GM23338 (cell line): ENCODE data around the gene VPS72. TPM values are rescaled to one million over a fixed set of nuclear protein-coding genes. Genes with fewer than 3 reads are reported as not detected.

Experiments
- ATAC-seq: fragments of 200-7000 bp; cut with Tn5 transposase; 3 replicates; pipeline ENCODE4 v1.9.1; 2020
- DNase-seq: peaks from one replicate; pipeline ENCODE4 v3.0.0-alpha.2; 2015; ENCODE audit warnings: low spot score
- H2AFZ ChIP-seq: fragments of 200-600 bp; sonication (generic); 2 replicates; pipeline ENCODE4 v1.8.0; 2016; ENCODE audit warnings: antibody characterized with exemption, mild to moderate bottlenecking, moderate library complexity
- H3F3A ChIP-seq: fragments of 200-600 bp; sonication (generic); replicated peaks from 2 replicates; pipeline ENCODE4 v1.8.0; 2017; ENCODE audit warnings: antibody characterized with exemption, mixed run types, low read depth
- H3K27ac ChIP-seq: fragments of 200-600 bp; sonication (generic); 2 replicates; pipeline ENCODE4 v1.6.1; 2016; ENCODE audit warnings: low read depth
- H3K27me3 ChIP-seq: fragments of 200-600 bp; sonication (generic); 2 replicates; pipeline ENCODE4 v1.8.0; 2016; ENCODE audit warnings: mild to moderate bottlenecking, mixed run types, moderate library complexity; ENCODE audit not compliant: insufficient read depth
- H3K36me3 ChIP-seq: fragments of 200-600 bp; sonication (generic); 2 replicates; pipeline ENCODE4 v1.8.0; 2016; ENCODE audit warnings: mild to moderate bottlenecking; ENCODE audit not compliant: insufficient read depth
- H3K4me1 ChIP-seq: fragments of 200-600 bp; sonication (generic); 2 replicates; pipeline ENCODE4 v1.8.0; 2016; ENCODE audit warnings: mild to moderate bottlenecking, moderate library complexity; ENCODE audit not compliant: insufficient read depth
- H3K4me2 ChIP-seq: fragments of 200-600 bp; sonication (generic); 2 replicates; pipeline ENCODE4 v1.7.1; 2017; ENCODE audit warnings: mixed run types
- H3K4me3 ChIP-seq: fragments of 200-600 bp; sonication (generic); 2 replicates; pipeline ENCODE4 v1.6.1; 2016; ENCODE audit warnings: mixed run types
- H3K79me2 ChIP-seq: fragments of 200-600 bp; sonication (generic); replicated peaks from 2 replicates; pipeline ENCODE4 v1.8.0; 2017; ENCODE audit warnings: mild to moderate bottlenecking; ENCODE audit not compliant: insufficient read depth
- H3K9me2 ChIP-seq: fragments of 200-600 bp; sonication (generic); 2 replicates; pipeline ENCODE4 v1.8.0; 2017; ENCODE audit not compliant: insufficient read depth
- H4K20me1 ChIP-seq: fragments of 200-600 bp; sonication (generic); replicated peaks from 2 replicates; pipeline ENCODE4 v1.8.0; 2017; ENCODE audit warnings: mild to moderate bottlenecking; ENCODE audit not compliant: insufficient read depth
- H3K27ac Mint-ChIP-seq: 2 replicates; pipeline ENCODE4 v1.8.0; 2020; ENCODE audit warnings: inconsistent platforms, mild to moderate bottlenecking, moderate library complexity, mixed read lengths
- H3K27me3 Mint-ChIP-seq: 3 replicates; pipeline ENCODE4 v1.8.0; 2022; ENCODE audit warnings: low read depth, mild to moderate bottlenecking, moderate library complexity, mixed read lengths, inconsistent platforms; ENCODE audit not compliant: insufficient read depth, poor library complexity
- H3K36me3 Mint-ChIP-seq: 3 replicates; pipeline ENCODE4 v1.8.0; 2021; ENCODE audit warnings: low read depth, mild to moderate bottlenecking, inconsistent platforms, moderate library complexity, mixed read lengths
- H3K4me1 Mint-ChIP-seq: 3 replicates; pipeline ENCODE4 v1.8.0; 2020; ENCODE audit warnings: mild to moderate bottlenecking, inconsistent platforms, mixed read lengths
- H3K4me3 Mint-ChIP-seq: 3 replicates; pipeline ENCODE4 v1.8.0; 2021; ENCODE audit warnings: moderate library complexity, mild to moderate bottlenecking, inconsistent platforms, mixed read lengths
- H3K9me3 Mint-ChIP-seq: 3 replicates; pipeline ENCODE4 v1.8.0; 2020; ENCODE audit warnings: moderate library complexity, mild to moderate bottlenecking, inconsistent platforms, mixed read lengths
- CREB1 ChIP-seq: fragments of 250-450 bp; sonication (Bioruptor Pico); IDR thresholded peaks from 2 replicates; pipeline ENCODE4 v1.5.0; 2020; ENCODE audit warnings: low read depth, mild to moderate bottlenecking, moderate library complexity
- ETS1 ChIP-seq: IDR thresholded peaks from 2 replicates; pipeline ENCODE4 v1.6.1; 2016; ENCODE audit warnings: antibody characterized with exemption
- EZH2 ChIP-seq: fragments of 200-600 bp; sonication (generic); IDR thresholded peaks from one replicate; pipeline ENCODE4 v1.8.0; 2017; ENCODE audit warnings: antibody characterized with exemption, mild to moderate bottlenecking, low read depth; ENCODE audit not compliant: unreplicated experiment
- JUNB ChIP-seq: IDR thresholded peaks from one replicate; pipeline ENCODE4 v1.6.1; 2016; ENCODE audit warnings: antibody characterized with exemption; ENCODE audit not compliant: unreplicated experiment
- NANOG ChIP-seq: IDR thresholded peaks from 2 replicates; pipeline ENCODE4 v1.6.1; 2016; ENCODE audit warnings: antibody characterized with exemption, borderline replicate concordance
- POLR2AphosphoS5 ChIP-seq: IDR thresholded peaks from 2 replicates; pipeline ENCODE4 v1.6.1; 2016; ENCODE audit warnings: antibody characterized with exemption, low read depth
- REST ChIP-seq: IDR thresholded peaks from one replicate; pipeline ENCODE4 v1.6.1; 2018; ENCODE audit warnings: antibody characterized with exemption; ENCODE audit not compliant: unreplicated experiment
- STAT1 ChIP-seq: IDR thresholded peaks from one replicate; pipeline ENCODE4 v1.6.1; 2016; ENCODE audit warnings: antibody characterized with exemption; ENCODE audit not compliant: unreplicated experiment
- ZNF114 ChIP-seq: fragments of 250-450 bp; sonication (Bioruptor Pico); IDR thresholded peaks from 2 replicates; pipeline ENCODE4 v1.5.0; 2020; ENCODE audit warnings: mild to moderate bottlenecking, moderate library complexity
- polyA plus RNA-seq: library from polyadenylated mRNA; unstranded; fragments of >200 nt; fragmentation: Nextera tagmentation; extraction: Ambion mirVana; gene quantifications from 2 replicates; pipeline ENCODE4 v1.2.1, GENCODE V29; 2016
- total RNA-seq: library from RNA; depleted of rRNA; stranded (reverse); fragments of >200 nt; shearing (Covaris generic); gene quantifications from 2 replicates; pipeline ENCODE4 v1.2.3, GENCODE V29; 2014
- TF ChIP-seq, protein P1 (sequence below), 2 experiments: fragments of 200-600 bp in 1 of 2; sonication (generic) in 1 of 2; conservative IDR thresholded peaks; 2 replicates each; pipeline versions ENCODE4 v1.5.1 to v1.6.1; 2016 to 2017; ENCODE audit warnings: antibody characterized with exemption in 2 of 2, low read depth in 2 of 2, mild to moderate bottlenecking in 2 of 2, moderate library complexity in 1 of 2

Gene VPS72
- total and polyA plus RNA-seq, 2 experiments from 2014 or later: 60.2 to 90.3 TPM

DNA sequence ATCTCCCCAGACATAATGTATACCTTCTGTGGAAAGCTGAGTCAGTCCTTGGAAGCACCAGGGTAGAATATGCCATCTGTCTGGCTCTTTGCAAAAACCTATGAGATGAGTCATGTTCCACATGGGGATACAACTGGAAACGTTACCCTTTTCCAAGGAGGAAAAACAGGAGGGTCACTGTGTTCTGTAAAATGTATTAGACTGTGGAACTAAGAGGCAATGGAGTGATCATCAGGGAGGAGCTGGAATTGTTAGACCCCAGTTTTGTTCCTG, 48.4 kb upstream of the VPS72 start (continued):
- no peak for TF ChIP-seq POLR2AphosphoS5
- no peak for TF ChIP-seq ETS1
- TF ChIP-seq JUNB: no peak
- TF ChIP-seq NANOG: no peak
- no peak for TF ChIP-seq ZNF114

DNA sequence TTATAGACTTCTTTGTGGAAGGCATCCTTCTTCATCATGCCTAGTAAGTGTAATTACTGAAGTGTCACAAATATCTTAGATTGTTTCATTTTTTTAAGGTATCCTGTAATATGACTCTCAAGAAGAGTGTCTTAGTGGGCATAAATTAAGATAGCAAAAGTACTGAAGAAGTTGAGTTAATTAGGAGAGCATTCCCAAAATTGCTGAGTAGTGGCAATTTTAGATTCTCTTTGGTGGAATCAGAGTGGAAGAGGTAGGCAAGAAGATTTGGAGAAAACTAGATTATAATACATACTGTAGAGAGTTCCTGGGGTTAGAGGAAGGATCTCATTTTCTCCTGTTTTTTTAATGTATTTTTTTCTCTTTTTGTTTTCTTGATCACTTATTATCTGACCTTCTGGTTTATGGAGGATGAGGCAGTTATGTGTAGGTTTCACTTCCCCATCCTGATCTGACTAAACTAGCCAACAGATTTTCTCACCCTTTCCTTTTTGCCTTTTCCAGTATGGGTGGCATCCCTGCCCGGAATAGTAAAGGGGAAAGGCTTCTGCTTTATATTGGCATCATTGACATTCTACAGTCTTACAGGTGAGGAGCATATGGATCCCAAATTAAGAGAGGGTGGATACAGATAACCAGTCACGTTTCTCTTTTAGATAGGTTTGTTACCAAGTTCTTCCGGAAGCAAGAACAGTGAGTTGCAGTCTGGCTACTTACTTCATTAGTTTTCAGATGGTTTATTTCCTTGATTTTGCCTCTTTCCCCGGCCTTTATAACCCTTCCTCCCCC, 47.9 kb upstream of the VPS72 start:
- Histone ChIP-seq H3K9me2 (no peaks in the 10 kb centered on the region), H3K27me3 (no peaks in the 10 kb centered on the region), H3K4me2 (no peak overlapping the region), H2AFZ (no peak overlapping the region), H3F3A (peaks cover 20% of the 10 kb centered on the region; the same call in 1 of the 2 replicates), H3K36me3 (peaks cover 90% of the 10 kb centered on the region), H3K27ac (no peak overlapping the region), H3K4me1 (no peaks in the 10 kb centered on the region), H3K4me3 (no peak overlapping the region), H3K79me2 (0 out of 2 replicates have a peak, but pooled peaks cover 7% of the 10 kb centered on the region), H4K20me1 (no peaks in the 10 kb centered on the region; the same call in 1 of the 2 replicates)
- Mint-ChIP-seq H3K36me3 (peaks cover 94% of the 10 kb centered on the region), H3K4me1 (no peaks in the 10 kb centered on the region), H3K4me3 (no peak overlapping the region), H3K27me3 (peaks cover 6% of the 10 kb centered on the region), H3K9me3 (no peaks in the 10 kb centered on the region), H3K27ac (no peak overlapping the region)
- ATAC-seq (no peak), DNase-seq (no peak)
- TF ChIP-seq REST (no peak), EZH2 (no peak), ETS1 (no peak), STAT1 (no peak), NANOG (no peak), CREB1 (no peak), JUNB (no peak)
- TF ChIP-seq, protein P1, sequence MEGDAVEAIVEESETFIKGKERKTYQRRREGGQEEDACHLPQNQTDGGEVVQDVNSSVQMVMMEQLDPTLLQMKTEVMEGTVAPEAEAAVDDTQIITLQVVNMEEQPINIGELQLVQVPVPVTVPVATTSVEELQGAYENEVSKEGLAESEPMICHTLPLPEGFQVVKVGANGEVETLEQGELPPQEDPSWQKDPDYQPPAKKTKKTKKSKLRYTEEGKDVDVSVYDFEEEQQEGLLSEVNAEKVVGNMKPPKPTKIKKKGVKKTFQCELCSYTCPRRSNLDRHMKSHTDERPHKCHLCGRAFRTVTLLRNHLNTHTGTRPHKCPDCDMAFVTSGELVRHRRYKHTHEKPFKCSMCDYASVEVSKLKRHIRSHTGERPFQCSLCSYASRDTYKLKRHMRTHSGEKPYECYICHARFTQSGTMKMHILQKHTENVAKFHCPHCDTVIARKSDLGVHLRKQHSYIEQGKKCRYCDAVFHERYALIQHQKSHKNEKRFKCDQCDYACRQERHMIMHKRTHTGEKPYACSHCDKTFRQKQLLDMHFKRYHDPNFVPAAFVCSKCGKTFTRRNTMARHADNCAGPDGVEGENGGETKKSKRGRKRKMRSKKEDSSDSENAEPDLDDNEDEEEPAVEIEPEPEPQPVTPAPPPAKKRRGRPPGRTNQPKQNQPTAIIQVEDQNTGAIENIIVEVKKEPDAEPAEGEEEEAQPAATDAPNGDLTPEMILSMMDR (conservative IDR thresholded peaks at IDR 0.05; ENCODE audit: low read depth in 2 of 2): no peak
